ENCODE data around the gene ASIC4.

GRCh38 chr2:219497495-219498279 lies 16.6 kb upstream of the ASIC4 start:
- TF ChIP-seq CTCF (IDR thresholded peaks at IDR 0.05; ENCODE audit: control extremely low read depth in 1 of 3, insufficient read depth in 1 of 3, low read depth in 1 of 3, low read length in 3 of 3) = no peak
- TF ChIP-seq CREB1 (IDR thresholded peaks at IDR 0.05) = peak; percentile 4; the same call in 1 of the 2 replicates
- TF ChIP-seq EZH2 (IDR thresholded peaks at IDR 0.05; ENCODE audit: low read depth, low read length, severe bottlenecking) = peak; percentile 63
- no peak for TF ChIP-seq BACH1 (IDR thresholded peaks at IDR 0.05; ENCODE audit: low read length)
- TF ChIP-seq CEBPB (IDR thresholded peaks at IDR 0.05; ENCODE audit: low read depth, low read length) = no peak
- TF ChIP-seq TCF12 (IDR thresholded peaks at IDR 0.05; ENCODE audit: low read depth, low read length) = no peak
- TF ChIP-seq ATF3 (IDR thresholded peaks at IDR 0.05; ENCODE audit: insufficient read depth, low read depth, low read length) = no peak
- no peak for TF ChIP-seq POLR2A (IDR thresholded peaks at IDR 0.05; ENCODE audit: control extremely low read depth in 1 of 2, low read depth in 2 of 2, low read length in 2 of 2)
